ENCODE measurements around the gene GPR162. TPM values are rescaled to one million over a fixed set of nuclear protein-coding genes. Genes with fewer than 3 reads are reported as not detected.

GPR162 gene
- polyA plus RNA-seq (2012; ENCODE audit: missing spikeins), result not detected

DNA sequence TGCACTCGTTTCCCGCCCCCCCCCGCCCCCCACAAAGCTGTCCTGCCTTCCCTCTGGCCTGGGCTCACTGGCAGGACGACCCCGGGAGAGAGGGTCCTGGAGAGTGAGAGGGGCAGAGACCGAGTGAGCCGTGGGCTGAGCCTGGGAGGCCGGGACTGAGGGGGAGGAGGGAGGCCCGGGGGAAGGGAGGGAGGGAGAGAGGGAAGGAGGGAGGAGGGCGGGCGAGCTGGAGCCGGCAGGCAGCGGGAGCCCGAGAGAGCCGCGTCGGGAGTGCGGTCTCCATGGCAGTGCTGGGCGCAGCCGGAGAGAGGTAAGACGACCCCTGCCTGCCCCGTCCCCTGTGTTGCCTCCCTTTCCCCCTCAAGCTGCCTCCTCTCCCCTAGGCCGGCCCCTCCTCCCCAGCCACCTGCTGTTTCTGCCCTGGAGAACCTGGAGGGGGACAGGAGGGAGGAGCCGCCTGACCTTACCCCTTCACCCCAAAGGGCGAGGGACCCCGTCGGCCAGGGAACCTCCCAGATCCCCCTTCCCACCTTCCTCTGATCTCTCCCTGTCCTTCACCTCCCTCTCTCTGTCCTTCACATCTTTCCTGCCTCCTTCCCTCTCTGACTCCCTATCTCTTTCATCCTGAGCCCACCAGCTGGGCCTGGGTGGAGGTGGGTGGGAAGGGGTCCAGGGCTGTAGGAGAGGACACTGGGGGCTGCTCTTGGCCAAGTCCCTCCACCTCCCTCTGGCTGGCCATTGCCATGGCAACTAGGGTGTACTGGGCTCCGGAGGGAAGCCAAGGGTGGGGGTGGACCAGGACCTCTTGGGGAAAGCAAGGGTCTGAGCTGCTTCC lies at the start of gene GPR162:
Gene GPR162, plus strand, starts transcription at position 231 of the 835 bp plus-strand sequence. CDS start 2,078 bp downstream, outside the sequence.
- TF ChIP-seq POLR2A (IDR thresholded peaks at IDR 0.05; ENCODE audit: low read depth, low read length) (no peak), TAF1 (IDR thresholded peaks at IDR 0.05; ENCODE audit: borderline replicate concordance, low read depth, low read length) (no peak), POLR2AphosphoS5 (IDR thresholded peaks at IDR 0.05; ENCODE audit: low read depth, low read length) (no peak)
- FAIRE-seq (no peak), DNase-seq (ENCODE audit: insufficient read length) (peak; percentile 10)

- peak; percentile 48 for FAIRE-seq
- TF ChIP-seq POLR2AphosphoS5 (IDR thresholded peaks at IDR 0.05; ENCODE audit: low read depth, low read length) (no peak), POLR2A (IDR thresholded peaks at IDR 0.05; ENCODE audit: low read depth, low read length) (no peak), TAF1 (IDR thresholded peaks at IDR 0.05; ENCODE audit: borderline replicate concordance, low read depth, low read length) (no peak)
- no peak for DNase-seq (ENCODE audit: insufficient read length)
Observed at GRCh38 chr12:6772331-6772695, 49.3 kb upstream of the GPR162 start, which contains the start of gene LAG3. LAG3 (plus strand) TSS chr12:6772520; CDS start chr12:6772853, 333 bp downstream.

DNA sequence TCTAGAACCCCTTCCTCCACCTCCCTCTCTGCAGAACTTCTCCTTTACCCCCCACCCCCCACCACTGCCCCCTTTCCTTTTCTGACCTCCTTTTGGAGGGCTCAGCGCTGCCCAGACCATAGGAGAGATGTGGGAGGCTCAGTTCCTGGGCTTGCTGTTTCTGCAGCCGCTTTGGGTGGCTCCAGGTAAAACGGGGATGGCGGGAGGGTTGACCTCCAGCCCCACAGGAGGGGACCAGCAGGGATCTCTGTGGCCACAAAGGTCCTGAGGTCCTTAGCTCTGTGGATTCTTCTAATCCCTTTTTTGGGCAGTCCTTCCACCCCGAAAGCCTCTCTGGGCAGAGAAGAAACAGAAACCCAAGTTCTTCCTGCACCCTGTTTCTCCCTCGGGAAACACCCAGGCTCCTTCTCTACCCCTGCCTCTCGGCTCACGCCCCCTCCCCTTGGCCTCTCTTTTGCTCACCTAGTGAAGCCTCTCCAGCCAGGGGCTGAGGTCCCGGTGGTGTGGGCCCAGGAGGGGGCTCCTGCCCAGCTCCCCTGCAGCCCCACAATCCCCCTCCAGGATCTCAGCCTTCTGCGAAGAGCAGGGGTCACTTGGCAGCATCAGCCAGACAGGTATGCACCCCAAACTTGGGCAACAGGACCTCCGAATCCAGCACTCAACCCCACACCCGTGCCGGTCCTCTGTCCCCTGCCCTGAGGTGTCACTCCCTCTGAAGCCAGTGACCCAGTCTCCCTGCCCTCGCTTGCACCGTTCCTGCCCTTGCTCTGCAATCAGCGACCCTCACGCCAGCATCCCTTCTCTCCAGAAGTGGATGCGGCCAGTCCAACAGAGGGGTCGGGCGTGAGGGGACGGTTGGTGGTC lies 48.7 kb upstream of the GPR162 start:
- TF ChIP-seq POLR2A (IDR thresholded peaks at IDR 0.05; ENCODE audit: low read depth, low read length) (no peak), POLR2AphosphoS5 (IDR thresholded peaks at IDR 0.05; ENCODE audit: low read depth, low read length) (no peak), TAF1 (IDR thresholded peaks at IDR 0.05; ENCODE audit: borderline replicate concordance, low read depth, low read length) (no peak)

GRCh38 chr12:6773590-6774351 lies 47.9 kb upstream of the GPR162 start:
- DNase-seq (ENCODE audit: insufficient read length), result no peak
- no peak for TF ChIP-seq POLR2A (IDR thresholded peaks at IDR 0.05; ENCODE audit: low read depth, low read length)
- TF ChIP-seq TAF1 (IDR thresholded peaks at IDR 0.05; ENCODE audit: borderline replicate concordance, low read depth, low read length), result no peak
- TF ChIP-seq POLR2AphosphoS5 (IDR thresholded peaks at IDR 0.05; ENCODE audit: low read depth, low read length), result no peak
- no peak for FAIRE-seq

More for the DNA sequence above, 48.7 kb upstream of the GPR162 start:
- FAIRE-seq (no peak), DNase-seq (ENCODE audit: insufficient read length) (no peak)

DNA sequence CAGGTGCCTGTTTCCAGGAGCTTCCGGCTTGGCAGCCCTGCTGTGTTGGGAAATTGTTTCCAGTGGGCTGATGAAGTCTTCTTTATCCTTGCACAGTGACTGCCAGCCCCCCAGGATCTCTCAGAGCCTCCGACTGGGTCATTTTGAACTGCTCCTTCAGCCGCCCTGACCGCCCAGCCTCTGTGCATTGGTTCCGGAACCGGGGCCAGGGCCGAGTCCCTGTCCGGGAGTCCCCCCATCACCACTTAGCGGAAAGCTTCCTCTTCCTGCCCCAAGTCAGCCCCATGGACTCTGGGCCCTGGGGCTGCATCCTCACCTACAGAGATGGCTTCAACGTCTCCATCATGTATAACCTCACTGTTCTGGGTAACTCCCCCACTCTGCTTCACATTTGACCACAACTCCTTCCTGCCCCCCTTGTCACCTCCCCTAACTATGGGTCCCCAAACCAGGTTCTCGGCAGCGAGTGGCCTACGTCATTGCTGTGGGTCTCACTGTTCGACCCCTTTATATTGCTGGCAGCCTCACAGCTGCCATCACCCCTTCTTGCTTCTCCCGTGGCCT lies 47.0 kb upstream of the GPR162 start:
- no peak for FAIRE-seq
- TF ChIP-seq POLR2A (IDR thresholded peaks at IDR 0.05; ENCODE audit: low read depth, low read length) (no peak), TAF1 (IDR thresholded peaks at IDR 0.05; ENCODE audit: borderline replicate concordance, low read depth, low read length) (no peak), POLR2AphosphoS5 (IDR thresholded peaks at IDR 0.05; ENCODE audit: low read depth, low read length) (no peak)
- no peak for DNase-seq (ENCODE audit: insufficient read length)

GRCh38 chr12:6775185-6776174 lies 46.1 kb upstream of the GPR162 start:
- TF ChIP-seq TAF1 (IDR thresholded peaks at IDR 0.05; ENCODE audit: borderline replicate concordance, low read depth, low read length), result no peak
- TF ChIP-seq POLR2AphosphoS5 (IDR thresholded peaks at IDR 0.05; ENCODE audit: low read depth, low read length), result no peak
- TF ChIP-seq POLR2A (IDR thresholded peaks at IDR 0.05; ENCODE audit: low read depth, low read length), result no peak
- no peak for DNase-seq (ENCODE audit: insufficient read length)
- peak; percentile 44 for FAIRE-seq

DNA sequence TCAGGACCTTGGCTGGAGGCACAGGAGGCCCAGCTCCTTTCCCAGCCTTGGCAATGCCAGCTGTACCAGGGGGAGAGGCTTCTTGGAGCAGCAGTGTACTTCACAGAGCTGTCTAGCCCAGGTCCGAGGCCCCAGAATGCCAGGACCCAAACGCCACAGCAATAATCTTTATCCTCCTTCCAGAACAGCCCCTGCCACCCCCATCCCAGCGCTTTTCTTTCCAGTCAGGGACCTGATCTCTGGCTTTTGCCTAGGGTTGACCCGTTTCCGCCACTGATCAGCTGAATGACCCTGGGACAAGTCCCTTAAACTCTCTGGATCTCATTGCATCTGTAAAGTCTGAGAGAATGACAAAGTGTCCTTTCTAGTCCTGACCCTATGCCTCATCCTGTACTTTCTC lies 44.2 kb upstream of the GPR162 start:
- no peak for FAIRE-seq
- TF ChIP-seq POLR2A (IDR thresholded peaks at IDR 0.05; ENCODE audit: low read depth, low read length) (no peak), TAF1 (IDR thresholded peaks at IDR 0.05; ENCODE audit: borderline replicate concordance, low read depth, low read length) (no peak), POLR2AphosphoS5 (IDR thresholded peaks at IDR 0.05; ENCODE audit: low read depth, low read length) (no peak)
- DNase-seq (ENCODE audit: insufficient read length), result no peak

DNA sequence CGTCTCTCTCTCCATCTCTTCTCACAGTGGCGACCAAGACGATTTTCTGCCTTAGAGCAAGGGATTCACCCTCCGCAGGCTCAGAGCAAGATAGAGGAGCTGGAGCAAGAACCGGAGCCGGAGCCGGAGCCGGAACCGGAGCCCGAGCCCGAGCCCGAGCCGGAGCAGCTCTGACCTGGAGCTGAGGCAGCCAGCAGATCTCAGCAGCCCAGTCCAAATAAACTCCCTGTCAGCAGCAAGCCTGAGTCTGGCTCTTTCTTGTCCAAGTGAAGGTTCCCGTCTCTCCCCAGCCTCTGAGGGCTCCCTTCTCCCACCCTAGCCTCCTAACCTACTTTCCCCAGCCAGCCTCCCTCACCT lies 43.4 kb upstream of the GPR162 start:
- TF ChIP-seq POLR2AphosphoS5 (IDR thresholded peaks at IDR 0.05; ENCODE audit: low read depth, low read length) (no peak), TAF1 (IDR thresholded peaks at IDR 0.05; ENCODE audit: borderline replicate concordance, low read depth, low read length) (no peak), POLR2A (IDR thresholded peaks at IDR 0.05; ENCODE audit: low read depth, low read length) (no peak)
- FAIRE-seq (no peak), DNase-seq (ENCODE audit: insufficient read length) (no peak)

DNA sequence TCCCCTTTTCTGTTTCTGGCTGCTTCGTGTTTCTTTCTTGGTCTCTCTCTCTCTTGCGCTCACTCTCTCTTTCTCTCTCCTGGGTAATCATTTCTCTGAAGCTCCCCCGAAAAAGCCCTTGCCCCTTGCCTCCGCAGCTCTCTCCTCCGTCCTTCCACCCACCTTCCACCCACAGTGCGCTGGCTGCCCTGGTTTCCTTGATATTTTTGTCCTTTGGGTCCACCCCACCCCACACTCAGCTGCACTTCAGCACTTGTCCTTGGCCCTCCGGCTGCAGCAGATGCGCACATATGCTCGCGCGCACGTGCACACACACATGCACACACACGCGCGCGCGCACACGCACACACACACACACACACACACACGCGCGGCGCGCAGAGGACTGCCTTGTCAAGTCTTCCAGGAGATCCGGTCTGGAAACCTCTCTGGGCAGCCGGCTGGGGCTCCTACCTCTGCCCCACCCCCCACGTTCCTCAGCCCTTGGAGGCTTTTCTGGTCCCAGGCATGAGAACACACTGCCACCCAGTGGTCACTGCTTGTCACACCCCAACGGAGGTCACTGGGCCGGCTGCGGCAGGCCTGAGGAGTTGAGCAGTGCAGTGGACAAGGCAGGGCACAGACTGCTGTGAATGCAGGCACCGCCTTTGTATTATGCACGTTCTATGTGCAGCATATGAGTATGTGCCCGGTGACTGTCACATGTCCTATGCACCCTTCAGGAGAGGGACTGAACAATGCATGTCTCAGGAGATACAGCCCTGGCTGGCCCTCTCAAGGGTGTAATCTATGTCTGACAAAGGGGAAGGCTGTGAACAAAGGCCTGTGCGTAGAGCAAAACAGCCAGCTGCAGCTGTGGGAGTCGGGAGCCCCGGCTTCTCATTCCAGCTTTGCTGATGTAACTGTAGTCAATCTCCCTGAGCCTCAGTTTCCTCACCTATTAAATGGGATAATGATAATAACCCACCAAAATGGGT lies 42.8 kb upstream of the GPR162 start:
- DNase-seq (ENCODE audit: insufficient read length) (peak; percentile 78), FAIRE-seq (peak; percentile 99)
- TF ChIP-seq TAF1 (IDR thresholded peaks at IDR 0.05; ENCODE audit: borderline replicate concordance, low read depth, low read length) (no peak), POLR2AphosphoS5 (IDR thresholded peaks at IDR 0.05; ENCODE audit: low read depth, low read length) (no peak), POLR2A (IDR thresholded peaks at IDR 0.05; ENCODE audit: low read depth, low read length) (no peak)
